Prostate gland (tissue), 2 donors: ENCODE results near the gene TLX1.

ENCODE experiments used
- CTCF ChIP-seq, 4 experiments: fragments of 200-600 bp in 2 of 4; fragments of 450-650 bp in 2 of 4; sonication (generic) in 2 of 4; IDR thresholded peaks; 1 replicate in 3 of 4; 2 replicates in 1 of 4; pipeline ENCODE4 v1.5.1; 2016 to 2019; ENCODE audit warnings: antibody characterized with exemption in 4 of 4, mild to moderate bottlenecking in 2 of 4, moderate library complexity in 2 of 4
- POLR2A ChIP-seq: fragments of 450-650 bp; IDR thresholded peaks from one replicate; pipeline ENCODE4 v1.6.1; 2016; ENCODE audit warnings: antibody characterized with exemption, mild to moderate bottlenecking
- POLR2AphosphoS5 ChIP-seq: sonication (generic); formaldehyde crosslinking; IDR thresholded peaks from one replicate; pipeline ENCODE4 v1.6.1; 2017; ENCODE audit warnings: antibody characterized with exemption

GRCh38 chr10:101087376-101087775, 43.7 kb upstream of the TLX1 start:
- no peak for TF ChIP-seq CTCF (IDR thresholded peaks at IDR 0.05)
- TF ChIP-seq POLR2A = no peak
- no peak for TF ChIP-seq POLR2AphosphoS5
